HFFc6 (cell line): ENCODE measurements around the gene MATN3. TPM values are rescaled to one million over a fixed set of nuclear protein-coding genes. Genes with fewer than 3 reads are reported as not detected.
A peak's percentile ranks its signal among the peaks of the same experiment; 100 is the strongest.

Experiments used
- DNase-seq: peaks from one replicate; pipeline ENCODE4 v3.0.0-alpha.2; 2018
- H3K27ac Mint-ChIP-seq: 2 replicates; pipeline ENCODE4 v1.8.0; 2020; ENCODE audit warnings: mild to moderate bottlenecking, mixed read lengths
- H3K27me3 Mint-ChIP-seq: 2 replicates; pipeline ENCODE4 v1.8.0; 2021; ENCODE audit warnings: mild to moderate bottlenecking, moderate library complexity, mixed read lengths; ENCODE audit not compliant: insufficient read depth
- H3K36me3 Mint-ChIP-seq: 2 replicates; pipeline ENCODE4 v1.8.0; 2021; ENCODE audit warnings: low read depth, mixed read lengths
- H3K4me1 Mint-ChIP-seq: 2 replicates; pipeline ENCODE4 v1.8.0; 2020; ENCODE audit warnings: low read depth, mixed read lengths
- H3K4me3 Mint-ChIP-seq: 2 replicates; pipeline ENCODE4 v1.8.0; 2020; ENCODE audit warnings: mild to moderate bottlenecking, moderate library complexity, mixed read lengths
- H3K9me3 Mint-ChIP-seq: 2 replicates; pipeline ENCODE4 v1.8.0; 2020; ENCODE audit warnings: mild to moderate bottlenecking, mixed read lengths
- CTCF ChIP-seq: fragments of 200-600 bp; sonication (generic); IDR thresholded peaks from 2 replicates; pipeline ENCODE4 v1.5.0; 2021; ENCODE audit warnings: antibody characterized with exemption, mild to moderate bottlenecking
- total RNA-seq, 6 experiments: library from RNA; stranded (reverse); fragmentation: NEBNext Ultra II Directional; extraction: Animal tissue kit (Norgen Biotek cat#: 25700); gene quantifications; 2 replicates in 1 of 6; 3 replicates in 5 of 6; pipeline ENCODE4 v1.2.3, GENCODE V29; 2021

MATN3 gene
- total RNA-seq, 6 experiments from 2014 or later: 0.69 to 1.5 (median 1.2) TPM

GRCh38 chr2:19988600-19988999, 23.9 kb downstream of the MATN3 start:
- peak overlapping the region; percentile 91 for H3K4me3 Mint-ChIP-seq
- H3K36me3 Mint-ChIP-seq: peaks cover 10% of the 10 kb centered on the region; the same call in 1 of the 2 replicates
- H3K27me3 Mint-ChIP-seq: peaks cover 8% of the 10 kb centered on the region; the same call in 1 of the 2 replicates
- H3K27ac Mint-ChIP-seq: peak overlapping the region; percentile 94
- H3K4me1 Mint-ChIP-seq: peaks cover 21% of the 10 kb centered on the region
- DNase-seq: peak; percentile 48
- no peak for TF ChIP-seq CTCF
- H3K9me3 Mint-ChIP-seq: no peaks in the 10 kb centered on the region

GRCh38 chr2:19987936-19988335, 24.5 kb downstream of the MATN3 start:
- no peak for TF ChIP-seq CTCF
- Mint-ChIP-seq H3K4me3 (peak overlapping the region; percentile 91), H3K9me3 (no peaks in the 10 kb centered on the region), H3K36me3 (peaks cover 10% of the 10 kb centered on the region; the same call in 1 of the 2 replicates), H3K27me3 (peaks cover 3% of the 10 kb centered on the region; the same call in 1 of the 2 replicates), H3K4me1 (peaks cover 25% of the 10 kb centered on the region), H3K27ac (no peak overlapping the region)
- no peak for DNase-seq

GRCh38 chr2:19982268-19982667, 30.2 kb downstream of the MATN3 start:
- no peak for DNase-seq
- peaks cover 42% of the 10 kb centered on the region for H3K4me1 Mint-ChIP-seq
- peaks cover 10% of the 10 kb centered on the region; the same call in 1 of the 2 replicates for H3K36me3 Mint-ChIP-seq

GRCh38 chr2:19979932-19980331, 32.5 kb downstream of the MATN3 start:
- H3K9me3 Mint-ChIP-seq: no peaks in the 10 kb centered on the region
- peak; percentile 35 for DNase-seq

More at GRCh38 chr2:19982268-19982667, 30.2 kb downstream of the MATN3 start:
- Mint-ChIP-seq H3K27ac (no peak overlapping the region), H3K4me3 (no peak overlapping the region), H3K27me3 (no peaks in the 10 kb centered on the region), H3K9me3 (no peaks in the 10 kb centered on the region)
- no peak for TF ChIP-seq CTCF

GRCh38 chr2:19973466-19973865, 39.0 kb downstream of the MATN3 start:
- H3K4me3 Mint-ChIP-seq: no peak overlapping the region
- TF ChIP-seq CTCF: no peak
- H3K36me3 Mint-ChIP-seq: peaks cover 6% of the 10 kb centered on the region; the same call in 1 of the 2 replicates
- DNase-seq: no peak
- H3K27ac Mint-ChIP-seq: no peak overlapping the region
- no peaks in the 10 kb centered on the region; the same call in 1 of the 2 replicates for H3K27me3 Mint-ChIP-seq
- no peaks in the 10 kb centered on the region; the same call in 1 of the 2 replicates for H3K4me1 Mint-ChIP-seq
- no peaks in the 10 kb centered on the region for H3K9me3 Mint-ChIP-seq

More at GRCh38 chr2:19979932-19980331, 32.5 kb downstream of the MATN3 start:
- Mint-ChIP-seq H3K27me3 (no peaks in the 10 kb centered on the region), H3K36me3 (peaks cover 2% of the 10 kb centered on the region; the same call in 1 of the 2 replicates), H3K27ac (peak overlapping the region; percentile 68), H3K4me1 (peaks cover 39% of the 10 kb centered on the region), H3K4me3 (peak overlapping the region; percentile 5; the same call in 1 of the 2 replicates)
- TF ChIP-seq CTCF: no peak
